ENCODE results near the gene AMIGO3.

Gene AMIGO3

DNA sequence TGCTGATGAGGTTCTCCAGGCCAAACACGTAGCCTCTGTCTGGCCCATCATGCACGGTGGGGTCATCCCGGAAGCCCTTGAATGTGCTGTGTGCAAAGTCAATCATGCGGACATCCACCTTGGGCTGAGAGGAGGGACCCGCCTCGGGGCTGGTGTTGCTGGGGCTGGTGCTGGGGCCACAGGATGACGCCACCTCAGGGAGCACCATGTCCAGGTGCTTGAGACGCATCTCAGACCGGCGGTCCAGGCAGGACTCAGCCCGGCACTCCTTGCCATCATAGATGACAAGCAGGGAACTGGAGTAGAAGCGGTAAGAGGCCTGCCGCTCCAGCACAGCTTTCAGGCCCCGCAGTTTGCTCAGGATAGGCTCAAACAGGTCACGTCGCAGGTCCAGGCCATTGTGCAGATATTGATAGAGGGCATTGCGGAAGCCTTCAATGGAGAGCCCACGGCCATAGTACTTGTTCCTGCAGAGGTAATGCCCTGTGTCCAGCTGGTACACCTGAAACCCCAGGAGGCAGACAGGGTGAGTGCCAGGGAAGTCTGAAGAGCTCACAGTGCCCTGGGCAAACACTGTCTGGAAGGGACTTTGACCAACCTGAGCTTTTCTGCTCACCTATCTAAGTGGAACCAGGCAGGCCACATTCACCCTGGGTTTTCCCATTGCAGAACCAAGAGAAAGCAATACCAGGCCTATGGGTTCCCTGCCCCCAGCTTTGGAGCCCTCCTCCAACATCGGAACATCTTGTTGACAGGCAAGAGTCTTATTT is 7.9 kb upstream of the AMIGO3 start:
- no peak overlapping the region for H3K27ac ChIP-seq
- DNase-seq (ENCODE audit: low read depth, low spot score), result no peak

GRCh38 chr3:49725906-49726681 is 6.6 kb upstream of the AMIGO3 start:
- H3K27ac ChIP-seq, result no peak overlapping the region
- no peak for DNase-seq (ENCODE audit: low read depth, low spot score)

GRCh38 chr3:49724586-49724985 is 5.1 kb upstream of the AMIGO3 start:
- H3K27ac ChIP-seq, result peak overlapping the region; percentile 85
- no peak for DNase-seq (ENCODE audit: low read depth, low spot score)

- DNase-seq (ENCODE audit: low read depth, low spot score), result peak; percentile 79
- peak within 1 kb of the TSS; percentile 85 for H3K27ac ChIP-seq
Observed at GRCh38 chr3:49723628-49724551, 4.4 kb upstream of the AMIGO3 start, which contains the start of gene GMPPB. Gene GMPPB (minus strand): TSS chr3:49723951. CDS start chr3:49723726, 225 bp downstream.

DNA sequence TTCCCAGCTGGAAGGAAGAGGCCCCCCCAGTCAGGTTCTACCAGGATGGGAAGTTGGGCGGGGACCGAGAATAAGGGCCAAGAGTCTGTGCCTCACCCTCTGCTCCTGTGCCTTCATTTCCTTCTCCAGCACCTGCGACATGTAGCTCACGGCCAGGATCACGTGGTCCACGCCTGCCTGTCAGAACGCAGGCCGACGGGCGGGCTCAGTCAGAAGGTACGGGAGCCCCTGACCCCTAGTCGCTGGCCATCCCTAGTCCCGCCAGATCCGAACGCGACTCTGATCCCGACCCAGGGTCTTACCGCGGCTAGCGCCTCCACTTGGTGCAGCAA is 3.8 kb upstream of the AMIGO3 start:
- H3K27ac ChIP-seq, result peak overlapping the region; percentile 85
- peak; percentile 26 for DNase-seq (ENCODE audit: low read depth, low spot score)

GRCh38 chr3:49722896-49723295 is 3.4 kb upstream of the AMIGO3 start:
- no peak for DNase-seq (ENCODE audit: low read depth, low spot score)
- H3K27ac ChIP-seq, result peak overlapping the region; percentile 85

GRCh38 chr3:49721896-49722781 is 2.7 kb upstream of the AMIGO3 start:
- H3K27ac ChIP-seq, result no peak overlapping the region
- no peak for DNase-seq (ENCODE audit: low read depth, low spot score)

DNA sequence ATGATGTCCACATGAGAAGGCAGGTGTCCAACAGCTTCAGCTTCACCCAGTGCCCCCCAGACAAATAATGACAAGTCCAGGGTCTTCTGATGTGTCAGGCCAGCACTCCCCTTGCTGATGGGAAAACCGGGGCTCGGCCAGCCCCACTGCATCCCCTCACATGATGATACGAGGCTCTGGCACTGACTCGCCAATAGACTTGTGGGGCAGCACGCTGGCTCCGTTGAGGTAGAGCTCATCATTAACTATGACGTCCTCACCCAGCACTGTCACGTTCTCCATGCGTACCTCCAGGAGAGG is 2.1 kb upstream of the AMIGO3 start:
- H3K27ac ChIP-seq, result no peak overlapping the region
- DNase-seq (ENCODE audit: low read depth, low spot score), result no peak

DNA sequence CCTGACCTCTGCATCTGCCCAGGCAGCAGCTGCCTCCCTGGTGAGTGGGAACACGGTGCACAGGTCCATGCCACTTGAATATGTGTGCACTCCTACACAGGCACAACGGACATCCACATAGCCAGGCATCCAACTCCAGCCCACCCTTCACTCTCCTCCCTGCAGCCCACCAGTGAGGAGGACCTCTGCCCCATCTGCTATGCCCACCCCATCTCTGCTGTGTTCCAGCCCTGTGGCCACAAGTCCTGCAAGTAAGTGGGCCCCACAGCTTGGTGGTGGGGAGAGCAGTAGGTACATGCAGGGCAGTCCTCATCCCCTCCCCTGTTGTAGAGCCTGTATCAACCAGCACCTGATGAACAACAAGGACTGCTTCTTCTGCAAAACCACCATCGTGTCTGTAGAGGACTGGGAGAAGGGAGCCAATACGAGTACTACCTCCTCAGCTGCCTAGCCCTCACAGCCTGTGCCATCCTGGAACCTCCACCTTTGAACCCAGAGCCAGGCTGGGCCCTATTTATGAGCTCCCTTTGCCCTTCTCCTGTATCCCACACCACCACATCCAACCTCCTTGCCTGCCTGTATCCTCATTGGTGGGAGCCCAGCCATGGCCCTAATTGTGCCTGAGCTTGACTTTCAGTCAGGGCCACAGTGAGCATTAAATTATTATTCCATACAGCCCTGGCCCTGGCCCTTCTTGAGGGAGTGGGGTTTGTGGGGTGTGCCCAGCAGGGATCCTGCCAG is 1.5 kb upstream of the AMIGO3 start:
- no peak overlapping the region for H3K27ac ChIP-seq
- no peak for DNase-seq (ENCODE audit: low read depth, low spot score)

DNA sequence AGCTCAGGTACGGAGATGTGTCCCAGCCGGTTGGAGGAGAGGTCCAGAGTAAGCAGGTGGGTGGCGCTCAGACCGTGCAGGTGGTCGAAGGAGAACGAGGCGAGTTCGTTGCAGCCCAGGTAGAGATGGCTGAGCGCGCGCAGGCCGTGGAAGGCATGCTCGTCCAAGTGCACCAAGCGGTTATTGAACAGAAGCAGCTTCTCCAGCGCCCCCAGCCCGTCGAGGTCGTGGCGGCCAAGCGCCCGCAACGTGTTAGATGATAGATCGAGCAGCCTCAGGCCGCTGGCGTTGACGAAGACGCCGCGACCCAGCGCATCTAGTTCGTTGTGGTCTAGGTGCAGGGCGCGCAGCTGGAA is 648 bp downstream of the AMIGO3 start:
- no peak for DNase-seq (ENCODE audit: low read depth, low spot score)
- H3K27ac ChIP-seq, result no peak overlapping the region

DNA sequence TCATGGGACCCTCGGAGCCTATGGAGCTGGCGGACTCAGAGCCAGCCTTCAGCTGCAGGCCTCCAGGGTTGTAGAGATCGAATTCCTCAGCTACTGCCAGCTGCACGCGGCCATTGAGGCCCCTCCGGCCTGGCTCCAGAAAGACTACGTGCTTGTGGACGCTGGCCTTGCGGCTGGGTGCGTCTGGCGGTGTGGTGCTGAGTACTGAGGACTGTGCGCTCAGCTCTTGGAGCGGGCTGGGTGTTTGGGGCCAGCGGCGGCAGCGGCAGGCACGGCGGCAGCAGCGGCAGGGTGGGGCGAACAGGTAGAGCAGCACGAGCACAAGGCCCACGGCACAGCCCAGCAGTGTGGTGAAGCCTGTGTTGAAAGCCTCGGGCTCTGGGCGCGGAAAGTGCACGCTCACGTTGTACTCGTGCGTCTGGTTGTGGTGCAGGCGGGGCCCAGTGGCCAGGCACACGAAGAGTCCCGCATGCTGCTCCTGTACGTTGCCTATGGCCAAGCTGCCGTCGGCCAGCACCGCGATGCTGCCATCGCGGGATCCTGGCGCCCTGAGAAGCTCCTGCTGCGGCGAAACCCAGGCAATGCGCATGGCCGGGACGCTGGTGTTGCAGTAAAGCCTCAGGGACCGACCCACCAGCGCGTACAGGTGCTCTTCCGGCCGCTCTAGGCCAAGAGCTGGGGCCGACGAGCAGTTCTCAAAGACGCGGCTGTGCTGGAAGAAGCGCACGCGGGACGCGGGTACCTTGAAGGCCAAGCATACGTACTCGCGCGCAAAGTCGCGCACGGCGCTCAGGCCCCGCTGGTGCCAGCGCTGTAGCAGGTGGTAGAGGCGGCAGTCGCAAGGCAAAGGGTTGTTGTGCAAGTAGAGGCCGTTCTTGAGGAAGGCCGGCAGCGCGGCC is 1.3 kb downstream of the AMIGO3 start:
- H3K27ac ChIP-seq, result no peak overlapping the region
- DNase-seq (ENCODE audit: low read depth, low spot score), result no peak

DNA sequence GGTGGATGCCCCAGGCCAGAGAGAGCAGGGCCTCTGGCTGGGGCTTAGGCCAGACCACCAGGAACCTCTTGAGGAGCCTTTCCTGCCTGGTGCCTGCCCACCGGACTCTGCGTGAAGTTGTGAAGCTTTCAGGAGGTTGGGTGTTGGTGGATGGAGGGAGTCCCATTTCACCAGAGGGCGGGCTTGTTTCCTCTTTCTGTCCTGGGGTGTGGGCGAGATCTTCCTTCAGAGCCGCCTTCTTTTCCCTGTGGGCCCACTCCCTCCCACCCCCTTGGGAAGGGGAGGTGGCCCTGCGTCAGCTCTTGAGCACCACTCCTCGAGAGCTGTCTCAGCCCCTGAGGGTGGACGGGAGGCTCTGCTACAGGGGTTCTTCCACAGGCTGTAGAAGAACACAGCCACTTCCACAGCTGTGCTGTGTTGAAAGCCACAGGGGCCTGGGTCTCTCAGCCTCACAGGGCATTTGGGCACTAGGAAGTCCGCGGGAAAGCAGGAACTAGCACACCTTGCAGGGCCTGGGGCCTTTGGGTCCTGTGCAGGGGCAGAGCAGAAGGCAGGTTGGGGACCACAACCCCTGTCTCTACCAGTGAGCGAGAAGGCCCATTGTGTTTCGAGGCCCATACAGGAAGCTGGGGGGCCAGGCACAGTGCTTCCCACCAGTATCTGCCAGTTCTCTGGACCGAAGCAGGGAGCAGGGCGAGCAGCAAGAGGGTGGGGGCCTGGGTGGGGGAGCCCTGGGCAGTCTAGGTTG is 2.1 kb downstream of the AMIGO3 start:
- no peak for DNase-seq (ENCODE audit: low read depth, low spot score)

GRCh38 chr3:49716691-49717210 is 2.7 kb downstream of the AMIGO3 start:
- no peak overlapping the region for H3K27ac ChIP-seq
- DNase-seq (ENCODE audit: low read depth, low spot score), result no peak

More for the DNA sequence above, 2.1 kb downstream of the AMIGO3 start:
- no peak overlapping the region for H3K27ac ChIP-seq

DNA sequence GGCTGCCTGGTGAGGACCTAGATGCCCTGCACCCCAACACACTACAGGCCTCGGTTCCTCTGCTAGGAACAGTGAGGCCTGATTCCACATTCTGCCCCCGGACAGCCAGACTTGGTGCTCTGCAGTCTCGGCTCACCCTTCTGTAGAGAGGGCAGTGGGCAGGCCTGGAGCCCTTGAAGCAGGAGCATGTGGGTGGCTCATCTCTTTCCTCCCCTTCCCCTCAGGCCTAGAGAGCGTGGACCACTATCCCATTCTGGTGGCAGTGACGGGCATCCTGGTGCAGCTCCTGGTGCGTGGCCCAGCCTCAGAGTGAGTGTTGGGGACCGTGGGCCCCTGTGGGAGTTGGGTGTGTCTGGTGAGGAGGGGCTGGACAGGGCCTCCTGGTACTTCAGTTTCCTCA is 3.3 kb downstream of the AMIGO3 start:
- DNase-seq (ENCODE audit: low read depth, low spot score), result no peak
- no peak overlapping the region for H3K27ac ChIP-seq

GRCh38 chr3:49715611-49716121 is 3.8 kb downstream of the AMIGO3 start:
- no peak overlapping the region for H3K27ac ChIP-seq
- no peak for DNase-seq (ENCODE audit: low read depth, low spot score)

- H3K27ac ChIP-seq, result no peak overlapping the region
- DNase-seq (ENCODE audit: low read depth, low spot score), result no peak
Observed at GRCh38 chr3:49714728-49715550, 4.5 kb downstream of the AMIGO3 start.
